ENCODE data around the gene INPP5J.
"Not testable (repeated sequence)": the region's sequence is repeated elsewhere in the genome, so short reads cannot be mapped to it uniquely, and the experiment has no call there.

INPP5J gene

DNA sequence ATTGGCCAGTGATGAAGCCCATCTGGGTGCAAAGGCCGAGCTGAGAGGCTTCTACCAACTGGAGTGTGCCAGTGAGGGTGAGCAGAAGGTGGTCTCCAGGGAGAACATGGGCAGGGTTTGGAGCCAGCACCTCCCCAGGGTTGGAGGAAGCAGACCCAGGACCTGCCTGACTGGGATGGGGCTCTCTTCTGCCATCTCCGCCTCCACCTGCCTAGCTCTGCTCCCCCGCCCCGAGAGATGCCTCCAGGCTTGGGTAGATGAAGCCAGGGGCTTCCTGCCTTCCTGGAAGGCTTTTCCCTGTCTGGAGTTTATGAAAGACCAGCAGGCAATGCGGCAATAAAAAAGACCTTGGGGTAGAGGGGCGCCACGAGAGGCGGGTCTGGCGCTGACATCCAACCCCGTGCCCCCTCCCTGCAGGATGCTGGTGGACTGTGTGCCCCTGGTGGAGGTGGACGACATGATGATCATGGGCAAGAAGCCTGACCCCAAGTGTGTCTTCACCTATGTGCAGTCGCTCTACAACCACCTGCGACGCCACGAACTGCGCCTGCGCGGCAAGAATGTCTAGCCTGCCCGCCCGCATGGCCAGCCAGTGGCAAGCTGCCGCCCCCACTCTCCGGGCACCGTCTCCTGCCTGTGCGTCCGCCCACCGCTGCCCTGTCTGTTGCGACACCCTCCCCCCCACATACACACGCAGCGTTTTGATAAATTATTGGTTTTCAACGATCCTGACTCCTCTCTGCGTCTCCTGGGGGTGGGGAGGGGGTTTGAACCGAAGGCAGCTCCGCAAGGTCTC lies 18.7 kb upstream of the INPP5J start:
- DNase-seq, result no peak

DNA sequence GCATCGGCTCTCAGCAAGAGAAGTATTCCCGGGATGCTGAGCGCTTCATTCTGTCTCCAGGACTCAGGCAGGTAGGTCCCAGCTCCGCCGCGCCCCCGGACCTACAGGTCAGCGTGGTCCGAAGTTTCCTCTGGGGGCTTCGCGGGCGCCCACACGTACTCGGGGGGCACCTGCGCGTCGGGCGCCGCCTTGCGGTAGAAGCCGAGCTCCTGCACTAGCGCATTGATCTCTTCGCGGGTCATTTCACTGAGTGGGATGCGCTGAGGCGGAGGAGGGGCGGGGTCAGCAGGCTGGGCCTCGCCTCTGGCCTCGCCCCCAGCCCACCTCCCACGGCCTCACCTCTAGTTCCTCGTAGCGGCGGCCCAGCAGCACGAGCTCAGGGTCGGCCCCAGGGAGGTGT lies 17.9 kb upstream of the INPP5J start:
- DNase-seq, result no peak

DNA sequence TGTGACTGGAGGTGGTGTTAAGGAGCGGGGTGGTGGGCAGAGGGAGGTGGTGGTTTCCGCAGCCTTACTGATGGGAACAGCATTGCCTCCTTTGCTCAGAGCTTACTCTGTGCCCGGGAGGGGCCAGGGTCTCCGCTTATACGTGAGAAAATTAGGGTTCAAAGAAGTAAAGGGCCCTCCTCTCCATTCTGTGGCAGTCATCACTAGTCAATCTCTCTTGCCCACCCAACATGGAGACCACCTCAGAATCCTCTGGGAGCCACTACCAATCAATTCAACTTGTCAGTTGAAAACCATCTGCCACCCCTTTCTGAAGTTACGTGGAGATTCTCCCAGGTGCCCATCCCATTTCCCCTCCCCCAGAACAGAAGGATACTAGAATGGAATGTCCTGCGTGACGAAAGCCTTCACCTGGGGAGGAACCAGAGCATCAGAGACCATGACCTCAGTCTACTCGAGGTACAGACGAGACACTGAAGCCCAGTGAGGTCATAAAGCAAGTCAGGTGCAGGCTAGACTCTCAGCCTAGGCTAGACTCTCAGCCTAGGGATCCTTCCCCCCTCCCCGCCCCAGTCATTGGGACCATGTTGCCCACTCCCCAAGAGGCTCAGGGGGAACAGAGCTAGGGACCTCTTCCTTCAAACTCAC lies 17.4 kb upstream of the INPP5J start:
- no peak for DNase-seq

DNA sequence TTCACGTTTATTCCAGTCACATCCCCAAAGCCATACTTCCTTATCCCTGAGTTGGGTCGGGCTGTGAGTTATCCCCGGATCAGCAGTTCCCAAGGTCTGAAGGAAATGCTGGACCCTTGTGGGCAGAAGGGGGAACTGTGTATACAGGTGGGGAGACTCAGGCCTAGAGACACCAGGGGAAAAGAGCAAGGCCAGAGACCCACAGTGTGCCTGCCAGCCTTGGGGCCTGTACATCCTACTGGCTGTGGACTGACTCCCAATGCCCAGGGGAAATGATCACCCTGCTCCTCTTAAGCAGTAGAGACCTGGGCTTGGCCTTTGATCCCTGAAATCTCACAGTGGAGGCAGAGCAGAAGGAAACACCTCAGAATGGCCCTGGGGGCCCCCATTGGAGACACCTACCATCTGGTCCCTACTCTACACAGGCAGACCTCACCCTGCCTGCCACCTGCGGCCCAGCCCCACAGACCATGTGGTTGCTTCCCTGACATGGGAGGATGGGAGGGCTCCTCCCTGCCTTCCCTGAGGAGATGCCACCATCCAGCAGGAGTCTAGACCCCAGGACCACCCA lies 16.7 kb upstream of the INPP5J start:
- no peak for DNase-seq

DNA sequence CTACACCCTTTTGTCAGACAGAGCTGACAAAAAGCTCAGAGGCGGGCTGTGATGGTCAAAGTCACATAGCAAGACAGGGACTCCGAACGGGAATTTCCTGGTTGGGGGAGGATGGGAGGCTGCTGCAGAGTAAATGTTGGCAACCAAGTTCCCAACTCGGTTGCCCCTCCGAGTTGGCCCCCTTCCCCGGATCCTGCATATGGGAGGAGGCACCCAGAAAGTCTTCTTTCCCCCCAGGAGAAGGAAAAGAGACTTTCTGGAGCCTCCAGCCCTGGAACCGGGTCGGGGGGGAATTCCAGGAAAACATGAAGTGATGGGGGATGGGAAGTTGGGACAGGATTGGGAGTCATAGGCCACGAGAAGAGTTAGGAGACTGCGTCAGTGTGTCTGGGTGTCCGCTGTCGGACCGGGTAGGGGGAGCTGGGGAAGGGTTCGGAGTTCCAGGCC lies 16.0 kb upstream of the INPP5J start:
- DNase-seq, result no peak

DNA sequence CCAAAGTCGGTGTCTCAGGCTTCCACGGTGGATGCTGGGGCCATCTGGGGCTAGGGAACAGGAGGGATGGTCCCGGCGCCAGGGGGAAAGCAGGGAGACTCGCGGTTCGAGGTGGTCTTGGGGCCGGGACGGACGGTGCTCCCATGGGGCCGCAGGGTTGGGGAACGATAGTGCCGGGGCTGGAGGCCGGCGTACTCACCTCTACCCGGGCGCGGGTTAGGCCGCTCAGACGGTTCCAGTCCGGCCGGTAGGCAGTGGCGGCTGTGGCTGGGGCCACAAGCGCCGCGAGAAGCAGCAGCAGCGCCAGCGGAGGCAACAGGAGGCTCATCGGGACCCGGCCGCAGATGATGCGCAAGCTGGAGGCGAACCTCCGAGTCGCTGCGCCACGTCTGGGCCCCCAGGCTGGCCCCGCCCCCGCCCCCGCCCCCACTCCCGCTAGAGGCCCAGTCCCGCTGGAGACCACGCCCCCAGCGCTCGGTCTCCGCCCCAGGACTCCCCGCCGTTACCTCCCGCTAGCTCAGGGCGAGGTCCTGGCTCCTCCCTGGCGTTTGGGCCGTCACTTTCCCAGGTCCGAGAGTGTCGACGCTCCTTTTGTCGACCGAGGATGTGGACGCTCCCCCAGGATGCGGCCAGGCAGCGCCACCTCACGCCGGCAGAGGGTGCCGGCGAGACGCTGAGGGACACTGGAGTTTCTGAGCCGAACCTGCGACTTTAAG lies 15.4 kb upstream of the INPP5J start, which contains the start of gene SELENOM:
Gene SELENOM, minus strand, starts transcription at position 391 of the 716 bp plus-strand sequence. Its CDS starts 63 bp downstream, at position 328.
- DNase-seq, result no peak

DNA sequence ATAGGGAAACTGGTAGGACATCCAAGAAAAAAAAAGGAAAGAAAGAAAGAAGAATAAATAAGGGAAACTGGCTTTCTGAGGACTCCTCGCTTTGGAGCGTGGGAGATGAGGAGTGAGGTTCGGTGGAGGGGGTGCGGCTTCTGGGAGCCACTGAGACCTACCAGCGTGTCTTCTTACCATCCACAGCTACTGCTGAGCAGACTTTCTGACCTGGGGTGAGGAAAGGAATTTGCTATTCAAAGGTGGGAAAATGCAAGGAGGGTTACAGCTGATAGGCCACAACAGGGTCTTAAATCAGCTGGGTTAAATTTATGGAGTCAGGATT lies 14.9 kb upstream of the INPP5J start:
- no peak for DNase-seq

DNA sequence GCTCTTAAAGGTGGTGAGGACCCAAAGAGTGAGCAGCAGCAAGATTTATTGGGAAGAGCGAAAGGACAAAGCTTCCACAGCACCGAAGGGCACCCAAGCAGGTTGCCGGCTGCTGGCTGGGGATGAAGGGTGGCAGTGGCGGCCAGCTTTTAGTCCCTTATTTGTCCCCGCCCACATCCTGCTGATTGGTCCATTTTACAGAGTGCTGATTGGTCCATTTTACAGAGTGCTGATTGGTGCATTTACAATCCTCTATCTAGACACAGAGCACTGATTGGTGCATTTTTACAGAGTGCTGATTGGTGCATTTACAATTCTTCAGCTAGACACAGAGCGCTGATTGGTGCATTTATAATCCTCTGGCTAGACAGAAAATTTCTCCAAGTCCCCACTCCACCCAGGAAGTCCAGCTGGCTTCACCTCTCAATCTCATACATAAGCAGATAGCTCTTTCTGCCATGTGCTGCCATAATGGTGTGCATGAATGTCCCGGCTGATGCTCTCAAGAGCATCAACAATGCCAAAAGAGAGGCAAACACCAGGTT lies 10.1 kb upstream of the INPP5J start:
- not testable (repeated sequence) for DNase-seq

DNA sequence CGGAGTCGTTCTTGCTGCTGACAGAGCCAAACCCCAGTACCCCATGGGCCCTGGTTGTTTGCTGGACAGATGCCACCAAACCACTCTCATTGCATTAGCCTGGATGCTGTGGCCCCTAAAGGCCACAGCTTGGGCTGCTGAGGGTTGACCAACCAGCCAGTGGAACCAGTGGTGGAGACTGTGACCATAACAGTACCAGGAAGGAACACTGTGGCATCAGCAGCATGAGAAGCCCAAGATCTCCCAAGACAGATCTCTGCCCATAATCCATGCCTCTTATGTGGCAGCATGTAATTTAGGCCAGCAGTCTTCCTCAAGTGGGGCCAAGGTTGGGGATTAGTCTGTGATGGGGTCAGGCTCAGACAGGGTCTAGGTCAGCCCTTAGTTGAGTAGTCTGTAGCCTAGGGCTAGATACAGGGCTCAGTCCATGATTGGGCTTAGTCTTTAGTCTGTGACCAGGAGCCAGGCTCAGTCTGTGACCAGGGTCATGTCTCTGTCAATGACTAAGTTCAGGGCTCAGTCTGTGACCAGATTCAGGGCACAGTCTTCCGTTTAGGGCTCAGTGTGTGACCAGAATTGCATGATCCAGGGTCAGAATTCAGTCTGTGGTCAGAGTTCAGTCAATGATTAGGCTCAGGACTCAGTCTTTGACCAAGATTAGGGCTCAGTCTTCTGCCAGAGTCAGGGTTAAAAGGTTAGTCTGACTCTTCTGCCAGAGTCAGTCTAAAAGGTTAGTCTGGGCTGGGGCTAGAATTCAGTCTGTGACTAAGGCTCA lies 4.5 kb upstream of the INPP5J start:
- DNase-seq, result no peak

DNA sequence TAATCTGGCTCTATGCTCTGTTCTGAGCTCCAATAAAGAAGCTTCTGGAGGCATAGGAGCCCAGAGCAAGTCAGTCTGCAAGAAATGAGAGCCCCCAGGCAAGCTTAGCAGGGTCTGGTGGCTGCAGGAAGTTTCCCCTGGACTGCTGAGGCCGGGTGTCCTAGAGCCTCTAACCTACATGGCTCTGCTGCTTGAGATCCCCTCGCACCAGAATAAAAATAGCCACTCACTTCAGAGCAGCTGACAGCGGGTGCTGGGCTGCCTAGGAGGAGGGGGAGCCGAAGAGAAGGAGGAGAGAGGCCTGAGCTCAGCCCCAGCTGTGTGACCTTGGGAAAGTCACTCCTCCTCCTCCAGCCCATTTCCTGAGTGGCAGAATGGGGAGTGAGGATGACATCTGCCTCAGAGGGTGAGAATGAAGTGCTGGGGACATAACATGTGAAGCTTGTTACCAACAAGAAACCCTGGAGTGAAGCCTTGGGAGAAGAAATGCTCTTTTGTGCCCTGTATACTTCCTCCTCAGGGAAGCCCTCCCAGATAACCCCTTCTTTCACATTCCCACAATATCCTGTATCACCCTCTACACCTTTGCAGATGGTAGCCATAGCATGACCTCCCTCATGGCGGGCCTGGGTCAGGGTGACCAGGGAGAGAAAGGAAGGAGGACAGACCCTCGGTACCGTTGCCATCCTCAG lies 3.6 kb upstream of the INPP5J start:
- DNase-seq, result no peak

DNA sequence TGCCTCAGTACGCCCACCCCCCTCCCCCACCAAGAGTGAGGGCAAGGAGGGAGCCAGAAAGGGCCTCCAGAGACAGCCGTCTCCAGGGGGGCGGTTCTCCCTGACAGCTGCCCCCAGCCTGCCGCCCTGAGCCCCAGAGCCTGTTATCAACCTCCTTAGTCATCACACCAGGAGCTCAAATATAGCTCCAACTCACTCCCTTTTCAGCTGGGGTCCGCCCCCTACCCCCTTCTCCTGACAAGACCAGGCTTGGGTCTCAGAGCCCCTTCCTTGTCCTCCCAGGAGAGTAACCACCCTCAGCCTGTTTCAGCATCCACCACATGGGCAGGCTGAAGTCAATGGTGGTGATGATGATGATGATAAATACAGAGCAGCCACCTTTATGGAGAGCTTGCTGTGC lies 2.5 kb upstream of the INPP5J start:
- no peak for DNase-seq

DNA sequence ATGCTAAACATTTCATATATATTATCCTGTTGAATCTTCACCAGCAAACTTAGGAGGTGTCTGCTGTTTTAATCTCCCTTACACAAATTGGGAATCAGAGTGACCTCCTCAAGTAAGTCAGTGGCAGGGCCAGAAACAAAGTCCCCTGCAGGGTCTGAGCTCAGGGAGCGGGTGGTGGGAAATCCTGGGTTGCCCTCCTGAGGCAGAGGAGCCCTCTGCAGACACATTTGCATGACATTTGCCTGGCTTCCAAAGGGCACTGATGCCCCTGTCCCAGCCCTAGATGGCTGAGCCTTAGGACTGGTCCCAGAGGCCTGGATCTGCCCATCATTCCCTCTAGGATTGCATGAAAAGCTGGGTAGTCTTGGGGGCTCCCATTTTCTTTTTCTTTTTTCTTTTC lies 2.1 kb upstream of the INPP5J start:
- DNase-seq, result no peak

DNA sequence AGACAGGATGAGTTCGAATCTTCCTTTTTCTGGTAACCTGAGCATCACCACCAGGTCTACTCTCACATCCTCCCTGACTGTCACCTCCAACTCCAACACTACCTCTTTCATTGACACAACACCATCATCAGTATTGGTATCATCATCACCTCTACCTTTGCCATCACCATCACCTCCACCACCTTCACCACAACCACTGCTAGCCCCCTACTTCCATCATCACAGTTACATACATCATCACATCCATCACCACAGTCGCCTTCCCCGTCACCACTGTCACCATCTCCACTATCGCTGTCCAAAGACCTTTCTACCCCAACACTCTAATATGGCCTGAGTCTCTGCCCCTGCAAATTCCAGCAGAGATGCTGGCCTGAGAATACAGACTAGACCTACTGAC lies 1.4 kb upstream of the INPP5J start:
- no peak for DNase-seq

DNA sequence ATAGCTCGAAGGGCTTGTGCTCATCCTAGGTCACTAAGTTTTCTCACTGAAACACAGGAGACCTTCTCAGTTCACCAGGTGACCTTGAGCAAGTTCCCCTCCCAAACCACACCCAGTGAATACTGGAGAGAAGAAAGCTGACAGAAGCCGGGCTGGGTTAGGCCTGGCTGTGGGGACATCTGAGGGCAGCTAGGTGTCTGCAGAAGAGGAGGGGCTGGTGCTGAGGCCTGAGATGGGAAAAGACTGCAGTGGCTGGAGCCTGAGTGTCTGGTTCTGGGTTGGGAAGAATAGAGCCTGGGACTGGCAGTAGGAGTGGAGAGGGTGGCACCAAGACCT lies 602 bp upstream of the INPP5J start:
- DNase-seq, result no peak

DNA sequence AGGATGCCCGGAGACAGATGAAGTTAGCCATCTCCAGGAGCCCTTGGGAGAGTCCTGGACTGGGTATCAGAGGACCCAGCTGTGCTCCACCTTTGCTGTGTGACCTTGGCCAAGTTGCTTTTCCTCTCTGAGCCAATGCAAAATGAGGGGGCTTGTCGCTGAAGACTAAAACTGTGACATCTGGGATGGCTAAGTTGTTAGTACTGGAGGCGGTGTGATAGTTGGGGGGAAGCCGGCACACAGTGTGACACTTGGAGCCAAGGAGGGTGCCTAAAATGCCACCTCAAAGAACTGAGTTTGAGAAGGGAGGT lies 481 bp downstream of the INPP5J start:
- DNase-seq, result no peak

DNA sequence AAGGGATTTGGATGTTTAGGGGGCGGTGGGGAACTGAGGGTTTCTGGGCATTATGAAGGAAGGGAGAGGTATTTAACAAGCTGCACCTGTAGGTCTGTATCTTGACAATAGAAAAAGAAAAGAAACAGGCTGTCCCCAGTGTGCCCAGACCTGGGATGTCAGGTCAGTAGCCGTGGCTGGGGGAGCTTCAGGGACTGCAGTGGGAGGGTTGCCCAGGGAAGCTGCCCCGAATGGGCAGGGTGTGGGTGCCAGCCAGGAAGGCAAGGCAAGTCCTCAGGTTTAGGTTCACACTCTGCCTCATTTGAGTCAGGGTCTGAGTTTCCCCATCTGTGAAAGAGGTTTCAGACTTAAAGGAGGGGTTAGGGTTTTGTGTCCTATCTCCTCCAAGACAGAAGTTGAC lies 1.5 kb downstream of the INPP5J start:
- DNase-seq, result no peak

DNA sequence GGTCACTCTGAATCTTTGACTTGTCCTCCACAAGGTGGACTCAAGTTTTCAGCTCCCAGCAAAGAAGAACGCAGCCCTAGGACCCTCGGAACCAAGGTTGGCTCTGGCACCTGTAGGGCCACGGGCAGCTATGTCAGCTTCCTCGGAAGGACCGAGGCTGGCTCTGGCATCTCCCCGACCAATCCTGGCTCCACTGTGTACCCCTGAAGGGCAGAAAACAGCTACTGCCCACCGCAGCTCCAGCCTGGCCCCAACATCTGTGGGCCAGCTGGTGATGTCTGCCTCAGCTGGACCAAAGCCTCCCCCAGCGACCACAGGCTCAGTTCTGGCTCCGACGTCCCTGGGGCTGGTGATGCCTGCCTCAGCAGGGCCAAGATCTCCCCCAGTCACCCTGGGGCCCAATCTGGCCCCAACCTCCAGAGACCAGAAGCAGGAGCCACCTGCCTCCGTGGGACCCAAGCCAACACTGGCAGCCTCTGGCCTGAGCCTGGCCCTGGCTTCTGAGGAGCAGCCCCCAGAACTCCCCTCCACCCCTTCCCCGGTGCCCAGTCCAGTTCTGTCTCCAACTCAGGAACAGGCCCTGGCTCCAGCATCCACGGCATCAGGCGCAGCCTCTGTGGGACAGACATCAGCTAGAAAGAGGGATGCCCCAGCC lies 2.2 kb downstream of the INPP5J start:
- DNase-seq, result no peak

DNA sequence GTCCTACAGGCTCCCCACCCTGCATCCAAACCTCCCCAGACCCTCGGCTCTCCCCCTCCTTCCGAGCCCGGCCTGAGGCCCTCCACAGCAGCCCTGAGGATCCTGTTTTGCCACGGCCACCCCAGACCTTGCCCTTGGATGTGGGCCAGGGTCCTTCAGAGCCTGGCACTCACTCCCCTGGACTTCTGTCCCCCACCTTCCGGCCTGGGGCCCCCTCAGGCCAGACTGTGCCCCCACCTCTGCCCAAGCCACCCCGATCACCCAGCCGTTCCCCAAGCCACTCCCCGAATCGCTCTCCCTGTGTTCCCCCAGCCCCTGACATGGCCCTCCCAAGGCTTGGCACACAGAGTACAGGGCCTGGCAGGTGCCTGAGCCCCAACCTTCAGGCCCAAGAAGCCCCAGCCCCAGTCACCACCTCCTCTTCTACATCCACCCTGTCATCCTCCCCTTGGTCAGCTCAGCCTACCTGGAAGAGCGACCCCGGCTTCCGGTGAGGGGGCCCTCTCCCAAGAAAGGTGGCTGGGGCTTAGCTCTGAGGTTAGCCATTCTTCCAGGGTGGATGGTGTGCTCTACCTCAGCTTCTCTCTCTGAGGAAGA lies 2.9 kb downstream of the INPP5J start:
- DNase-seq, result no peak

DNA sequence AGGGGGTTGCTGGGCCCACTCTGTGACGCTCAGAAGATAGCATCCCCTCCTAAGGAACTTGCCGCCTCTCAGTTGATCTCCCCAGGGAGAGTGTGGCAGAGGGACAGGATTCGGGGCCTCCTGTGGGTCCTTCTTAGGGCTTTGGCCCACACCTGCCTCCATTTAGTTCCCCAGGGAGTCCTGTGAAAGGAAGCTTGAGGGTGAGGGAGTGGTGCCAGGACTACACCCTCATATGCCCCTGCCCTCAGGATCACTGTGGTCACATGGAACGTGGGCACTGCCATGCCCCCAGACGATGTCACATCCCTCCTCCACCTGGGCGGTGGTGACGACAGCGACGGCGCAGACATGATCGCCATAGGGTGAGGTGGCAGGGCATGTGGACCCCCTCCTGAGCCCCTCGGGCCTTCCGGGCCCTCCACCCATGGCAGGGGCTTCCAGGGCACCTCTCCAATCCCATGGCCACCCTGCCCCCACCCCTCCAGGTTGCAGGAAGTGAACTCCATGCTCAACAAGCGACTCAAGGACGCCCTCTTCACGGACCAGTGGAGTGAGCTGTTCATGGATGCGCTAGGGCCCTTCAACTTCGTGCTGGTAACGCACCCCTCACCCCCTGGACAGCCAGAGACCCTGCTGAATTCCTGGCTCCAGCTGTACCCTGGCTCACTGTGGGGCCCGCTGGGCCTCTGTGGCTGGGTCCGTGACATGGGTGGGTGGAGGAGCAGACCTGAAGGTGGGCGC lies 3.5 kb downstream of the INPP5J start:
- DNase-seq, result no peak

DNA sequence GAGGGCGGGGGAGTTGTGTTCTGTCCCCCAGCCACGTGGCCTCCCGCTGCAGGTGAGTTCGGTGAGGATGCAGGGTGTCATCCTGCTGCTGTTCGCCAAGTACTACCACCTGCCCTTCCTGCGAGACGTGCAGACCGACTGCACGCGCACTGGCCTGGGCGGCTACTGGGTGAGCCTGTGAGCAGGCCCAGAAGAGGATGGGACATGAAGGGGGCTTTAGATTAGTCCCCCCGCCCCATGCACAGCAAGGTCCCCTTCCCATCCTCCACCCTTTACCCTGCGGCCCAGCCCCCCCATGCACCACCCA lies 4.1 kb downstream of the INPP5J start:
- DNase-seq, result no peak
